K562 (cell line): ENCODE results near the gene PSD4. TPM values are rescaled to one million over a fixed set of nuclear protein-coding genes. Genes with fewer than 3 reads are reported as not detected.

ENCODE experiments used
- ATAC-seq: fragments of 200-7000 bp; cut with Tn5 transposase; 3 replicates; pipeline ENCODE4 v1.9.1; 2020; ENCODE audit warnings: moderate library complexity
- BruUV-seq: library from RNA; stranded (reverse); fragments of 400-500 nt; replicated peaks from 2 replicates; lab custom pipeline; 2021; lab: Mats Ljungman, UMichigan
- CTCF ChIA-PET: fragments of 300-600 bp; formaldehyde crosslinking; extraction: SDS; loops from one replicate; lab custom pipeline; 2021; ENCODE audit warnings: low intra/inter-chr PET ratio; lab: Yijun Ruan, JAX
- POLR2A ChIA-PET: fragments of 300-600, 350-650 bp; sonication (Branson Sonifier 250); formaldehyde crosslinking; extraction: SDS; loops from one replicate; lab custom pipeline; 2021; ENCODE audit warnings: antibody characterized with exemption, inconsistent platforms; lab: Yijun Ruan, JAX
- DNase-seq, 4 experiments: peaks; one replicate each; pipeline versions ENCODE4 v3.0.0 to v3.0.0-alpha.2; 2011 to 2018; ENCODE audit warnings: low spot score in 3 of 4, mixed read lengths in 3 of 4; ENCODE audit errors: extremely low read depth in 1 of 4
- FAIRE-seq: peaks from 2 replicates; lab custom pipeline; 2011; peaks lifted over from hg19 to GRCh38; lab: Jason Lieb, UNC
- H2AFZ ChIP-seq: 2 replicates; pipeline ENCODE4 v1.6.0; 2011; ENCODE audit warnings: low read depth, low read length, control low read depth, inconsistent platforms
- H3K27ac ChIP-seq: fragments of 200-600 bp; 3 replicates; pipeline ENCODE4 v1.8.0; 2011; ENCODE audit warnings: low read depth, mild to moderate bottlenecking, control low read depth, inconsistent platforms, low read length, moderate library complexity, mixed read lengths; ENCODE audit errors: extremely low read depth
- H3K27me3 ChIP-seq, 2 experiments: fragments of 300-600 bp in 1 of 2; 2 replicates in 1 of 2; 3 replicates in 1 of 2; pipeline versions ENCODE4 v1.6.0 to v1.8.0; 2011; ENCODE audit warnings: inconsistent platforms in 2 of 2, low read length in 2 of 2, mild to moderate bottlenecking in 1 of 2, mixed read lengths in 1 of 2, moderate library complexity in 1 of 2; ENCODE audit not compliant: control insufficient read depth in 2 of 2, insufficient read depth in 2 of 2
- H3K36me3 ChIP-seq: fragments of 300-600 bp; 3 replicates; pipeline ENCODE4 v1.8.0; 2011; ENCODE audit warnings: mild to moderate bottlenecking, low read length, inconsistent platforms; ENCODE audit not compliant: control insufficient read depth, insufficient read depth
- H3K4me1 ChIP-seq, 2 experiments: fragments of 200-600 bp in 1 of 2; replicated peaks in 1 of 2; 2 replicates in 1 of 2; 3 replicates in 1 of 2; pipeline versions ENCODE4 v1.5.1 to v1.8.0; 2011; ENCODE audit warnings: inconsistent platforms in 2 of 2, low read length in 2 of 2, mild to moderate bottlenecking in 1 of 2, mixed read lengths in 1 of 2, moderate library complexity in 1 of 2; ENCODE audit not compliant: control insufficient read depth in 2 of 2, insufficient read depth in 2 of 2
- H3K4me2 ChIP-seq: 2 replicates; pipeline ENCODE4 v1.6.1; 2011; ENCODE audit warnings: low read length, control low read depth, inconsistent platforms, mixed read lengths; ENCODE audit not compliant: insufficient read depth
- H3K4me3 ChIP-seq: fragments of 200-600 bp; sonication (generic), shearing (Covaris generic); 2 replicates; pipeline ENCODE4 v1.5.1; 2016; ENCODE audit warnings: control low read depth, inconsistent platforms
- H3K79me2 ChIP-seq: fragments of 200-600 bp; 3 replicates; pipeline ENCODE4 v1.8.0; 2011; ENCODE audit warnings: low read length, inconsistent platforms; ENCODE audit not compliant: control insufficient read depth, insufficient read depth
- H3K9ac ChIP-seq, 2 experiments: 2 replicates each; pipeline versions ENCODE4 v1.6.0 to v1.6.1; 2011; ENCODE audit warnings: low read depth in 2 of 2, low read length in 2 of 2, control low read depth in 1 of 2, inconsistent platforms in 1 of 2, mild to moderate bottlenecking in 1 of 2, mixed read lengths in 1 of 2; ENCODE audit not compliant: insufficient read depth in 1 of 2
- H3K9me1 ChIP-seq: one replicate; pipeline ENCODE4 v1.6.0; 2011; ENCODE audit warnings: inconsistent platforms, mild to moderate bottlenecking, low read length, moderate library complexity; ENCODE audit not compliant: control insufficient read depth, insufficient read depth
- H3K9me3 ChIP-seq: replicated peaks from 2 replicates; pipeline ENCODE4 v1.5.1; 2011; ENCODE audit warnings: low read depth, low read length, inconsistent platforms; ENCODE audit not compliant: control insufficient read depth, insufficient read depth
- H4K20me1 ChIP-seq: replicated peaks from 2 replicates; pipeline ENCODE4 v1.6.1; 2011; ENCODE audit warnings: low read length, inconsistent platforms, mixed read lengths; ENCODE audit not compliant: control insufficient read depth, insufficient read depth
- KDM5B ChIP-seq: fragments of 200-600 bp; sonication (generic); IDR thresholded peaks from 2 replicates; pipeline ENCODE4 v1.6.1; 2012; ENCODE audit warnings: low read depth, mild to moderate bottlenecking, moderate library complexity, low read length, control low read depth, inconsistent platforms; ENCODE audit not compliant: insufficient replicate concordance
- RFX1 ChIP-seq: fragments of 450-650 bp; IDR thresholded peaks from 2 replicates; pipeline ENCODE4 v1.6.1; 2016; ENCODE audit warnings: mild to moderate bottlenecking, moderate library complexity
- WGBS: fragments of 100-300 bp; shearing (Covaris generic); methylation state at CpG from one replicate; pipeline ENCODE4 v1.1.6; 2016; ENCODE audit warnings: low coverage, mixed read lengths; ENCODE audit not compliant: insufficient coverage; ENCODE audit errors: missing lambda C conversion rate; 5-methylcytosine and 5-hydroxymethylcytosine counted together
- in situ Hi-C: fragments of 300-500 bp; cut with MboI; formaldehyde crosslinking; loops from 4 replicates; pipeline ENCODE4 v1.15.0; 2018; ENCODE audit warnings: inconsistent platforms, mixed read lengths
- intact Hi-C: fragments of 100-400 bp; cut with micrococcal nuclease; formaldehyde crosslinking; loops from 2 replicates; pipeline ENCODE4 v1.14.2; 2022
- polyA plus RNA-seq, 8 experiments: library from polyadenylated mRNA; depleted of rRNA in 4 of 8; stranded (reverse) in 5 of 8; unstranded in 3 of 8; fragments of >200 nt; fragmentation: Nextera tagmentation in 2 of 8; fragmentation: Illumina TruSeq in 1 of 8; extraction: Ambion mirVana in 2 of 8; extraction: Trizol in 1 of 8; gene quantifications; 2 replicates each; pipeline versions ENCODE4 v1.2.1 to v1.2.3, GENCODE V29; 2011 to 2014; ENCODE audit warnings: inconsistent platforms in 1 of 8, missing spikeins in 1 of 8
- total RNA-seq, 7 experiments: library from RNA; depleted of rRNA in 6 of 7; stranded (reverse); fragments of >200 nt in 6 of 7; fragmentation: Illumina TruSeq in 2 of 7; extraction: Trizol in 2 of 7; gene quantifications; 2 replicates each; pipeline versions ENCODE4 v1.2.1 to v1.2.3, GENCODE V29; 2011 to 2021; ENCODE audit warnings: low replicate concordance in 1 of 7
- TF ChIP-seq, protein P1 (sequence below): fragments of 250-450 bp; sonication (Bioruptor Pico); IDR thresholded peaks from 2 replicates; pipeline ENCODE4 v1.5.0; 2021
- TF ChIP-seq, protein P2 (sequence below), 2 experiments: fragments of 450-650 bp; IDR thresholded peaks; 2 replicates each; pipeline ENCODE4 v1.6.1; 2016

Gene PSD4
- total and polyA plus RNA-seq, 9 of the 15 experiments (the other 6 are each of a cell fraction or from before 2014, with no cell fraction given): 0.46 to 54.0 (median 20.8) TPM

DNA sequence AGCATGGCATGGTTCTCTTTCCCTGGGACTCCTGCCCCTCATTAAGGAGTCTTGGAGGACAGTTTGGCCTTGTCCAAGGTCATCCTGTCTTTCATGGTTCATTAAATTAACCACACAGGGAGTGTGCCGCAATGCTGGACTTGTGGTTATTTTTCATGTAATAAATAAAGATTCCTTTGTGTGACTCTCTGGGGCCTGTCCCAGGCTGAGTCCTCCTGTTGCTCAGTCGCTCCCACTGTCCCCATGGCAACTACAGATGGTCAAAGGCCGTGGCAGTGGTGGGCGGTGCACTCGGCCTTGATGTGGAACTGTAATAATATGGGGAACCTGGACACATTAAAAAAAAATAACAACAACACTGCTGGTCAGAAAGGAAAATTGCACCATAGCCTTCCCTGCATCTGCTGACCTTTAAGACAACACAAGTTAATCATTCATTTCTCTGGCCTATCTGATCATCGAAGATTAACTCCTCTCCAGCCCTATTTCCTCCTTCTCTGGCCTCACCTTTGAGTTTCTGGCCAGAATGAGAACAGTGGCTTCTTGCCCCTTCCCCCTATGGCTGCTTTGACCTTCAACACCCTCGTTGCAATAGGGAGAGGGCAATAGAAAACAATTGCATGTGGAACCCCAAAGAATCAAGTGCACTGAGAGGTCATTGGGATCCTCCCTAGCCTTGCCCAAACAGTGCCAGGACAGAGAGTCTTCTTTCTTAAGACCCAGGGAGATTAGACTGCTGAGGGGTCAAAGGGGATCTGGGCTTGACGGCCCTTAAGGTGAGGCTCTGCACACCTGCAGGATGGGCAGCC is 44.7 kb downstream of the PSD4 start:
- Histone ChIP-seq H3K27me3 (0 out of 5 replicates have a peak, but pooled peaks cover 0 to 4% of the 10 kb centered on the region in 2 experiments), H3K36me3 (no peaks in the 10 kb centered on the region), H4K20me1 (no peaks in the 10 kb centered on the region), H3K9me1 (no peaks in the 10 kb centered on the region), H3K9ac (no peak overlapping the region)
- CTCF ChIA-PET: no interaction called here
- TF ChIP-seq KDM5B (no peak), RFX1 (peak; percentile 62)
- TF ChIP-seq, protein P1, sequence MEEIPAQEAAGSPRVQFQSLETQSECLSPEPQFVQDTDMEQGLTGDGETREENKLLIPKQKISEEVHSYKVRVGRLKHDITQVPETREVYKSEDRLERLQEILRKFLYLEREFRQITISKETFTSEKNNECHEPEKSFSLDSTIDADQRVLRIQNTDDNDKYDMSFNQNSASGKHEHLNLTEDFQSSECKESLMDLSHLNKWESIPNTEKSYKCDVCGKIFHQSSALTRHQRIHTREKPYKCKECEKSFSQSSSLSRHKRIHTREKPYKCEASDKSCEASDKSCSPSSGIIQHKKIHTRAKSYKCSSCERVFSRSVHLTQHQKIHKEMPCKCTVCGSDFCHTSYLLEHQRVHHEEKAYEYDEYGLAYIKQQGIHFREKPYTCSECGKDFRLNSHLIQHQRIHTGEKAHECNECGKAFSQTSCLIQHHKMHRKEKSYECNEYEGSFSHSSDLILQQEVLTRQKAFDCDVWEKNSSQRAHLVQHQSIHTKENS: no peak
- TF ChIP-seq, protein P2, sequence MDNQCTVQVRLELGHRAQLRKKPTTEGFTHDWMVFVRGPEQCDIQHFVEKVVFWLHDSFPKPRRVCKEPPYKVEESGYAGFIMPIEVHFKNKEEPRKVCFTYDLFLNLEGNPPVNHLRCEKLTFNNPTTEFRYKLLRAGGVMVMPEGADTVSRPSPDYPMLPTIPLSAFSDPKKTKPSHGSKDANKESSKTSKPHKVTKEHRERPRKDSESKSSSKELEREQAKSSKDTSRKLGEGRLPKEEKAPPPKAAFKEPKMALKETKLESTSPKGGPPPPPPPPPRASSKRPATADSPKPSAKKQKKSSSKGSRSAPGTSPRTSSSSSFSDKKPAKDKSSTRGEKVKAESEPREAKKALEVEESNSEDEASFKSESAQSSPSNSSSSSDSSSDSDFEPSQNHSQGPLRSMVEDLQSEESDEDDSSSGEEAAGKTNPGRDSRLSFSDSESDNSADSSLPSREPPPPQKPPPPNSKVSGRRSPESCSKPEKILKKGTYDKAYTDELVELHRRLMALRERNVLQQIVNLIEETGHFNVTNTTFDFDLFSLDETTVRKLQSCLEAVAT (IDR thresholded peaks at IDR 0.05): no peak
- TF ChIP-seq, all 486 proteins: peak for 1
- Histone ChIP-seq H3K4me3 (no peak overlapping the region), H3K4me2 (no peak overlapping the region), H3K27ac (no peak overlapping the region), H2AFZ (no peak overlapping the region), H3K79me2 (no peaks in the 10 kb centered on the region), H3K9me3 (no peaks in the 10 kb centered on the region), H3K4me1 (peaks cover 10% of the 10 kb centered on the region in 2 experiments; a peak in 4 of 5 replicates)
- FAIRE-seq: no peak
- intact Hi-C loops (no loop called here), in situ Hi-C loops (no loop called here)
- no peak for DNase-seq
- POLR2A ChIA-PET: interaction anchor here (0.7 kb wide), 1 partner anchor 56 kb away, joined by 3 read pairs; no protein-coding TSS in a partner anchor
- no TSS peak for BruUV-seq
- WGBS: 39% methylated on average over 8 of the region's 8 CpGs
- no peak for ATAC-seq
